Activated CD8-positive, alpha-beta T cell treated with anti-CD3 and anti-CD28 coated beads, Interleukin-2, amount 10 ng/mL, durations not matched to agents 7 days and 5 days (primary cell): ENCODE measurements around the gene LTC4S. TPM values are rescaled to one million over a fixed set of nuclear protein-coding genes. Genes with fewer than 3 reads are reported as not detected.
A peak's percentile ranks its signal among the peaks of the same experiment; 100 is the strongest.

ENCODE experiments used
- ATAC-seq: fragments of 150-1000 bp; cut with Tn5 transposase; one replicate; pipeline ENCODE4 v1.10.0; 2021; ENCODE audit warnings: moderate library complexity
- CTCF ChIA-PET: fragments of 350-600 bp; sonication (Branson Sonifier 250); formaldehyde crosslinking; loops from one replicate; lab custom pipeline; 2021; ENCODE audit warnings: antibody characterized with exemption; lab: Charles Lee
- POLR2A ChIA-PET: fragments of 350-600 bp; sonication (Branson Sonifier 250); formaldehyde crosslinking; loops from one replicate; lab custom pipeline; 2021; ENCODE audit warnings: antibody characterized with exemption; lab: Charles Lee
- DNase-seq: peaks from one replicate; pipeline ENCODE4 v3.0.0-alpha.2; 2020
- H3K27ac Mint-ChIP-seq: one replicate; pipeline ENCODE4 v1.8.0; 2021; ENCODE audit warnings: mild to moderate bottlenecking, mixed read lengths
- H3K27me3 Mint-ChIP-seq: one replicate; pipeline ENCODE4 v1.8.0; 2021; ENCODE audit warnings: low read depth, mixed read lengths
- H3K36me3 Mint-ChIP-seq: one replicate; pipeline ENCODE4 v1.8.0; 2021; ENCODE audit warnings: low read depth, mixed read lengths
- H3K4me1 Mint-ChIP-seq: one replicate; pipeline ENCODE4 v1.8.0; 2021; ENCODE audit warnings: low read depth, mixed read lengths
- H3K4me3 Mint-ChIP-seq: one replicate; pipeline ENCODE4 v1.8.0; 2021; ENCODE audit warnings: mild to moderate bottlenecking, mixed read lengths
- H3K9me3 Mint-ChIP-seq: one replicate; pipeline ENCODE4 v1.8.0; 2022; ENCODE audit warnings: mixed read lengths; ENCODE audit not compliant: insufficient read depth
- total RNA-seq, 2 experiments: library from RNA; stranded (reverse); gene quantifications; one replicate each; pipeline ENCODE4 v1.2.3, GENCODE V29; 2021

The LTC4S gene
- total RNA-seq, 2 experiments from 2014 or later: 3.7 to 3.8 TPM

DNA sequence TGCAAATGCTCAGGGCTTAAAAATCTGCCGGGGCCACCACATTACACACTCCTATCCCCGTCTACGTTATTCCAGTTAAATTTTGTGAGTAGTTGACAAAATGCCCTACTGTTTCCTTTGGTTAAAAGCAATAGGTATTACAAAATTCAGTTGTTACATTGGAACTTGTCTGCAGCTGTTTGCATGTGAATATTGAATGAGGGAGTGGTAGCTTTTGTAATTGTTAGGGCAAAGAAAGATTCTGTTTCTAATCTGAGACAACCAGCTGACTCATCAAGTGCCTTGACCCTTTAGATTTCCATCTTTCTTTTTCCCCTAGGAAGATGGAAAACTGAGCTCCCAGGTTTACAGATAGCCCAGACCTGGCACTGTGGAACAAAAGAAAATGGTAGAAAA lies 31.0 kb upstream of the LTC4S start:
- Mint-ChIP-seq H3K4me3 (no peak overlapping the region), H3K36me3 (peaks cover 16% of the 10 kb centered on the region), H3K27ac (no peak overlapping the region), H3K9me3 (no peaks in the 10 kb centered on the region), H3K27me3 (no peaks in the 10 kb centered on the region), H3K4me1 (peaks cover 45% of the 10 kb centered on the region)
- ATAC-seq (no peak), DNase-seq (no peak)
- CTCF ChIA-PET: interaction anchor here (0.5 to 3.6 kb wide), 33 partner anchors 8 to 553 kb away, joined by 3 to 48 read pairs (median 4); partner anchors contain the start of genes LTC4S, MAML1 and SQSTM1
- POLR2A ChIA-PET: interaction anchor here (0.7 to 1.6 kb wide), 2 partner anchors 85 to 596 kb away, joined by 3 to 6 read pairs; no protein-coding TSS in a partner anchor

DNA sequence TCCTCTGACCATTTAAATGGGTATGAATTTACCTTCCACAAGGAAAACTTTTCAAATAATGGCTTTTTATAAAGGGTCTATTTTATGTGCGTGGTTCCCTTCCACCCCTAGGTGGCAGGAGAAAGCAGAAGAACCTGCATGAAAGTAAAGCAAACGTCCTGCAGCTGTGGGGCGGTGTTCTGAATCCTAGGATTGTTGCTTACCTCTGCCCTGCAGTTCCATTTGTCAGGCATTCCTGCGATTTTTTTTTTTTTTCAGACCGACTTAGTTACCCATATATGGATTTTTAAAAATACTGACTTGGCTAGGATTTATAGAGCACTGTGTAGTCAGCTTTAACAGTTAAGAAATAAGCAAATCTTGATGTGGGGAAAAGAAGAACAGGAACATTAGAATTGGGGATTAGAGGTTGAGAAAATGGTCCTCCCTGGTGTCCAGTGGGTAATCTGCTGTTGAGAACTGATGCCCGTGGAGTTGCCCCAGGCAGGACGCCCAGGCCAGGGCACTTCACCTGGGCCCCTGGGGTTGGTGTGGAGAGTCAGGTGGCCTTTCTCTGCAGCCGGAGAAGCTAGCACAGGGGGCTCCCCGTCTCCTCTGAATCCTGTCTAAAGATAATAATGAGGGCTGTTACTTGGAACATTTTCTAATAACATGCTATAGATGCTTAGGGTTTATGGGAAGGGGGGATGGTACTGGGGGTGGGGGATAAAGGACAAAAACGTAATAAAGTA lies 30.4 kb upstream of the LTC4S start:
- CTCF ChIA-PET: interaction anchor here (0.6 to 3.6 kb wide), 32 partner anchors 8 to 552 kb away, joined by 3 to 48 read pairs (median 4); partner anchors contain the start of genes LTC4S, MAML1 and SQSTM1
- H3K4me1 Mint-ChIP-seq: peaks cover 47% of the 10 kb centered on the region
- POLR2A ChIA-PET: interaction anchor here (0.7 to 1.6 kb wide), 2 partner anchors 86 to 595 kb away, joined by 3 to 6 read pairs; no protein-coding TSS in a partner anchor
- H3K4me3 Mint-ChIP-seq: no peak overlapping the region
- H3K27me3 Mint-ChIP-seq: no peaks in the 10 kb centered on the region
- DNase-seq (peak; percentile 67), ATAC-seq (peak; percentile 54)
- H3K9me3 Mint-ChIP-seq: no peaks in the 10 kb centered on the region
- H3K36me3 Mint-ChIP-seq: peaks cover 16% of the 10 kb centered on the region
- no peak overlapping the region for H3K27ac Mint-ChIP-seq

DNA sequence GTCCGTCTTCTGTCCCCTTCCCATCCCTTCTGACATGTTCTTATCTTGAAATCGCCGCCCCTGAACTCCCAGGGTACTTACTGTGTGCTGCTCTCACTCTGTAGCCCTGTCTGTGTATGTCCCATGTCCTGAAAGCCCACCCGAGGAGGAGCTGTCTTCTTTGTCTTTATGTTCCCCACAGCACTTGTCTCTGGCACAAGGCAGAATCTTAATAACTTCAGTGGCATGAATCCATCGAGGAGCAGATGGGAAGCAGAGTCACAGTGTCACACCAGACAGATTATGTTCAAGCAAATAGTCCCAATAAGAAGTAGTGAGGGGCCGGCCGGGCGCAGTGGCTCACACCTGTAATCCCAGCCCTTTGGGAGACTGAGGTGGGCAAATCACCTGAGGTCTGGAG lies 29.7 kb upstream of the LTC4S start:
- ChIA-PET CTCF (interaction anchor here (1.1 to 3.6 kb wide), 8 partner anchors 9 to 108 kb away, joined by 3 to 48 read pairs (median 7); partner anchors contain the start of gene LTC4S), POLR2A (no interaction called here)
- Mint-ChIP-seq H3K4me1 (peaks cover 45% of the 10 kb centered on the region), H3K36me3 (peaks cover 20% of the 10 kb centered on the region), H3K27me3 (no peaks in the 10 kb centered on the region), H3K27ac (no peak overlapping the region), H3K4me3 (no peak overlapping the region), H3K9me3 (no peaks in the 10 kb centered on the region)
- ATAC-seq (no peak), DNase-seq (no peak)

DNA sequence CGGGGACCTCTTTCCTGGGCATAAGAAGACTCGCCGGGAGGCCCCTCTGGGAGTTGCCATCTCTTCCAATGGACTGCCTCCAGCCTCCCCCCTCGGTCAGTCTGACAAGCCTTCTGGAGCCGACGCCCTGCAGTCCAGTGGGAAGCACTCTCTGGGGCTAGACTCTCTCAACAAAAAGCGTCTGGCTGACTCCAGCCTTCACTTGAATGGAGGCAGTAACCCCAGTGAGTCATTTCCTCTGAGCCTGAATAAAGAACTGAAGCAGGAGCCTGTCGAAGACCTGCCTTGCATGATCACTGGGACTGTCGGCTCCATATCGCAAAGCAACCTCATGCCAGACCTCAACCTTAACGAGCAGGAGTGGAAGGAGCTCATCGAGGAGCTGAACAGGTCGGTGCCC lies 28.4 kb upstream of the LTC4S start:
- DNase-seq (no peak), ATAC-seq (no peak)
- Mint-ChIP-seq H3K4me1 (peaks cover 33% of the 10 kb centered on the region), H3K27ac (no peak overlapping the region), H3K9me3 (no peaks in the 10 kb centered on the region), H3K4me3 (no peak overlapping the region), H3K27me3 (no peaks in the 10 kb centered on the region), H3K36me3 (peaks cover 28% of the 10 kb centered on the region)
- ChIA-PET CTCF (no interaction called here), POLR2A (no interaction called here)

DNA sequence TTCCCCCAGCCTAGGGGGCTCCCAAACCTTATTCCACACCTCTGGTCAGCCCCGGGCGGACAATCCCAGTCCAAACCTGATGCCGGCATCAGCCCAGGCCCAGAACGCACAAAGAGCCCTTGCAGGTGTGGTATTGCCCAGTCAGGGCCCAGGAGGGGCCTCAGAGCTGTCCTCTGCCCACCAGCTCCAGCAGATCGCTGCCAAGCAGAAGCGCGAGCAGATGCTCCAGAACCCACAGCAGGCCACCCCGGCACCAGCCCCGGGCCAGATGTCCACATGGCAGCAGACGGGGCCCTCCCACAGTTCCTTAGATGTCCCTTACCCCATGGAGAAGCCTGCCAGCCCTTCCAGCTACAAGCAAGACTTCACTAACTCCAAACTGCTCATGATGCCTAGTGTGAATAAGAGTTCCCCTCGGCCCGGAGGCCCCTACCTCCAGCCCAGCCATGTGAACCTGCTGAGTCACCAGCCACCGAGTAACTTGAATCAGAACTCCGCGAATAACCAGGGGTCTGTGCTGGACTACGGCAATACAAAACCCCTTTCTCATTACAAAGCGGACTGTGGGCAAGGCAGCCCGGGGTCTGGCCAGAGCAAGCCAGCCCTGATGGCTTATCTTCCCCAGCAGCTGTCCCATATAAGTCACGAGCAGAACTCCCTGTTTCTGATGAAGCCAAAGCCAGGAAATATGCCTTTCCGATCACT lies 27.6 kb upstream of the LTC4S start:
- POLR2A ChIA-PET: no interaction called here
- no peak overlapping the region for H3K4me3 Mint-ChIP-seq
- H3K4me1 Mint-ChIP-seq: peaks cover 31% of the 10 kb centered on the region

DNA sequence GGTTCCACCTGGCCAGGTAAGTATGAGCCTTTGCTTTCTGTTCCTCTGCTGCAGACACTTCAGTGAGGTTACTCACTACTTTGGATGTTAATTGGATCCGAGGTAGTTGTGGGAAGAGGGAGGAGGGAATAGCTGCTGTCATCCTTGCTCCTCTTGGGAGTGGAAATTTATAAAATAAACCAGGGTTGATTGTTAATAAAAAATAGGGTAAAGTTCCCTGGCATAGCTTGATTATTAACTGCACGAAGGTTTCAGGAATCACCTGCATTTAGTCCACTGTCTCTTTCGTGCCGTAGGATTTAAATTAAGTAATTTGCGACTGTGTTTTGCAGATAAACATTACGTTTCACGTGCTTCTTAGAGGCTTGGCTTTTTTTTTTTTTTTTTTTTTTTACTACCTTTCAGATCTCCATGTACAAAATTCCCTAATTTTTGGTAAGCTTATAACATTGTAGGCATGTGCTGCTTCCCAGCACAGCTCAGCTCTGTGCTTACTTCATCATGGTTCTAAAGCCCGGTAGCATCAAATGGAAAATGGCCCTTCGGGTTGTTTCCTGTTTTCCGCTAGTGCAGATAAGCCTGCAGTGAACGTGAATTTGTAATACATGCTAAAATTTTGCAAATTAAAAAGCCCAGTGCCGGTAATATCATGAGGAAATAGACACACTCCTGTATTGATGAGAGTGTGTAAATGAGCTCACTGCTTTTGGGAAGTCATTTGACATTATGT lies 26.9 kb upstream of the LTC4S start:
- H3K9me3 Mint-ChIP-seq: no peaks in the 10 kb centered on the region
- no peak overlapping the region for H3K27ac Mint-ChIP-seq
- CTCF ChIA-PET: interaction anchor here (1.9 kb wide), 1 partner anchor 11 kb away, joined by 6 read pairs; no protein-coding TSS in a partner anchor
- DNase-seq: no peak
- no peaks in the 10 kb centered on the region for H3K27me3 Mint-ChIP-seq
- H3K36me3 Mint-ChIP-seq: peaks cover 36% of the 10 kb centered on the region
- POLR2A ChIA-PET: no interaction called here
- H3K4me3 Mint-ChIP-seq: no peak overlapping the region
- peaks cover 25% of the 10 kb centered on the region for H3K4me1 Mint-ChIP-seq
- ATAC-seq: no peak

More for the DNA sequence above, 27.6 kb upstream of the LTC4S start:
- ATAC-seq (no peak), DNase-seq (no peak)
- Mint-ChIP-seq H3K27me3 (no peaks in the 10 kb centered on the region), H3K27ac (no peak overlapping the region), H3K36me3 (peaks cover 36% of the 10 kb centered on the region), H3K9me3 (no peaks in the 10 kb centered on the region)
- CTCF ChIA-PET: interaction anchor here (1.9 kb wide), 1 partner anchor 11 kb away, joined by 6 read pairs; no protein-coding TSS in a partner anchor

DNA sequence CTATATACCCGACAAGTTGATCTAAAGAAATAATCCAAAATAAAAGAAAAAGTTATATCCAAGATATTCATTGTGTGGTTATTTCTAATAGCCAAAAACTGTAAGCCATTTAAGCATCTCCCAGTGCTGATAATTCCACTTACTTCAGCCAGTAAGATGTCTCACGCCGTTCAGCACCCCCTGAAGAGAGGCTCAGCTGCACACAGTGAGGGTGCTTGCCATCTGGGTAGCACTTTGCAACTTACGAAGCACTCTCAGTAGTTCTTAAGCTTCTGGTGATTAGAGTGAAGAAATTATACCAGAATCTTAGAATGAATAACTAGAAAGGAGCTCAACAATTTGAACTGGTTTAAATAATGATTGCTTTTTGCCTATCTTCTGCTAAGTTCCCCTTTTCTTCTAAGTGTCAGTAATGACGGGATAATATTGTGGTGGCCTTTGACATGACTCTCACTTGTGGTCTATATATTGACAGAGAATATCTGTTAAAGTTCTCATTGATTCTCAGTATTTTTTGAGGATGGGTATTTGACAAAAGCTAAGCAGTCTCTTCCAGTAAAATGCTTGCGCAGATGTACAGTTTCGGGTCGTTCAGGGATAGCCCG lies 26.2 kb upstream of the LTC4S start:
- Mint-ChIP-seq H3K36me3 (peaks cover 40% of the 10 kb centered on the region), H3K27ac (no peak overlapping the region), H3K27me3 (no peaks in the 10 kb centered on the region), H3K4me3 (no peak overlapping the region), H3K4me1 (peaks cover 18% of the 10 kb centered on the region), H3K9me3 (no peaks in the 10 kb centered on the region)
- CTCF ChIA-PET: interaction anchor here (0.9 to 1.9 kb wide), 2 partner anchors 9 to 12 kb away, joined by 3 to 6 read pairs; no protein-coding TSS in a partner anchor
- no peak for DNase-seq
- no peak for ATAC-seq
- POLR2A ChIA-PET: no interaction called here

DNA sequence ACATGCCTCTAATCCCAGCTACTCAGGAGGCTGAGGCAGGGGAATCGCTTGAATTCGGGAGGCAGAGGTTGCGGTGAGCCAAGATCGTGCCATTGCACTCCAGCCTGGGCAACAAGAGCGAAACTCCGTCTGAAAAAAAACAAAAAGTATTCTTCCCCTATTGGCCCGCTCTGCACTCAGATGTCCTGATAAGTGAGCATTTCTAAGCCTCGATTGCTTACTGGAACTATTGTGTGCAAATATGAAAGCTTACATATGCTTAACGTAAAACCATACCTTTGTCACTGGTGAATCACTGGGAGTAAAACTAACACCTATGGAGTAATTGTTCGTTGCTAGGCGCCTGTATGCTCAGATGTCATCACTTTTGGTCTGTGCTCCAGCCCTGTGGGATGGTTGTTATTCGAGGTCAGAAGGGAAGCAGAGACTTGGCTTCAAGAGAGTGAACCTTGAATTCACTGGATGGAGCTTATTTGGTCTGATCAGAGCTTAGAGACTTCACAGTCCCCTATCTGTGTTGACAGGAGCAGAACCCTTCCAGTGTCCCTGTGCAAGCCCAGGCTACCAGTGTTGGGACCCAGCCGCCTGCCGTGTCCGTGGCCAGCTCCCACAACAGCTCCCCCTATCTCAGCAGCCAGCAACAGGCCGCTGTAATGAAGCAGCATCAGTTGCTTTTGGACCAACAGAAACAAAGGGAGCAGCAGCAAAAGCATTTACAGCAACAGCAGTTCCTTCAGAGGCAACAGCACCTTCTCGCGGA lies 25.3 kb upstream of the LTC4S start:
- Mint-ChIP-seq H3K9me3 (no peaks in the 10 kb centered on the region), H3K27me3 (no peaks in the 10 kb centered on the region), H3K36me3 (peaks cover 46% of the 10 kb centered on the region), H3K4me3 (no peak overlapping the region), H3K4me1 (peaks cover 9% of the 10 kb centered on the region), H3K27ac (no peak overlapping the region)
- no peak for DNase-seq
- no peak for ATAC-seq
- ChIA-PET POLR2A (no interaction called here), CTCF (interaction anchor here (0.9 to 1.9 kb wide), 3 partner anchors 8 to 28 kb away, joined by 3 to 6 read pairs (median 3); no protein-coding TSS in a partner anchor)

DNA sequence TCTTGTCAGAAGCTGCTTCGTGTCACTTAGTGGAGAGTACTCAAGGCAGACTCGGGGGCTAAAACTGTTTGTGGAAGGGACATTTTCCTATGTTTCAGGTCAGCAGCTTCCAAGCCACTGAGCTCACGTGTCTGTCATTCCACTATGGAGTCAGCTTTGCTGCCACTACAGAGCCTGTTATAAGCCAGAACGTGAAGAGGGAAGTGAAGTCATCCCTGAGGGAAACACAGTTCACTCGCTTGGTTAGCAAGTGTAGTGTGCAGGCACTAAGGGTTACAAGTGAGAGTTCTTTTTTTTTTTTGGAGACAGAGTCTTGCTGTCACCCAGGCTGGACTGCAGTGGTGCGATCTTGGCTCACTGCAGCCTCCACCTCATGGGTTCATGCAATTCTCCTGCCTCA lies 24.5 kb upstream of the LTC4S start:
- Mint-ChIP-seq H3K36me3 (peaks cover 51% of the 10 kb centered on the region), H3K4me1 (peaks cover 8% of the 10 kb centered on the region), H3K4me3 (no peak overlapping the region), H3K9me3 (no peaks in the 10 kb centered on the region), H3K27ac (peak overlapping the region; percentile 1), H3K27me3 (no peaks in the 10 kb centered on the region)
- ChIA-PET POLR2A (no interaction called here), CTCF (interaction anchor here (1.1 kb wide), 1 partner anchor 27 kb away, joined by 3 read pairs; no protein-coding TSS in a partner anchor)
- no peak for ATAC-seq
- DNase-seq: no peak

DNA sequence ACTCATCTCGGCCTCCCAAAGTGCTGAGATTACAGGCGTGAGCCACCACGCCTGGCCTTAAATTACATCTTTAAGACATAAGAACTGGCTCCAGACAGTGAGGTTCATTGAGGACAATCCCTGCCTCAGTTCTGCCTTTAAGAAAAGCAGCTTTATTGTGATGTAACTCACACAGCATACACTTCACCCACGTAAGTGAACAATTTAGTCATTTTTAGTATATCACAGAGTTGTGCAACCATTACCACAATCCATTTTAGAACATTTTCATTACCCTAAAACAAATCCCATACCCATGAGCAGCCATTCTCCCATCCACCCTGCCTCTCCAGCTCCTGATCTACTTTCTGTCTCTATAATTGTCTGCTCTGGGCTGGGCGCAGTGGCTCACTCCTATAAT lies 24.0 kb upstream of the LTC4S start:
- H3K9me3 Mint-ChIP-seq: no peaks in the 10 kb centered on the region
- ChIA-PET CTCF (interaction anchor here (1.1 kb wide), 1 partner anchor 27 kb away, joined by 3 read pairs; no protein-coding TSS in a partner anchor), POLR2A (no interaction called here)
- H3K36me3 Mint-ChIP-seq: peaks cover 53% of the 10 kb centered on the region
- H3K4me3 Mint-ChIP-seq: no peak overlapping the region
- ATAC-seq: no peak
- H3K27me3 Mint-ChIP-seq: no peaks in the 10 kb centered on the region
- H3K27ac Mint-ChIP-seq: no peak overlapping the region
- no peak for DNase-seq
- peaks cover 8% of the 10 kb centered on the region for H3K4me1 Mint-ChIP-seq
